ENCODE measurements around the gene BRD7. TPM values are rescaled to one million over a fixed set of nuclear protein-coding genes. Genes with fewer than 3 reads are reported as not detected.

The BRD7 gene
- total and polyA plus RNA-seq, 2 of the 13 experiments (the other 11 are each of a cell fraction or from before 2014, with no cell fraction given), result 82.3 to 149 TPM

- TF ChIP-seq CENPT (CRISPR knock-in tag; IDR thresholded peaks at IDR 0.05; ENCODE audit: low read depth) (no peak), ELF3 (CRISPR knock-in tag; IDR thresholded peaks at IDR 0.05) (peak; percentile 76), HOXA9 (CRISPR knock-in tag; IDR thresholded peaks at IDR 0.05; ENCODE audit: borderline replicate concordance) (0 out of 2 replicates have a peak, but pooled peaks have one; percentile 55), GATAD1 (CRISPR knock-in tag; IDR thresholded peaks at IDR 0.05) (peak; percentile 28; the same call in 1 of the 2 replicates), KDM2A (CRISPR knock-in tag; IDR thresholded peaks at IDR 0.05; ENCODE audit: borderline replicate concordance, low read depth) (peak; percentile 71; the same call in 1 of the 2 replicates), ZBTB4 (CRISPR knock-in tag; IDR thresholded peaks at IDR 0.05; ENCODE audit: borderline replicate concordance) (peak; percentile 97; the same call in 1 of the 2 replicates), ZBTB38 (CRISPR knock-in tag; IDR thresholded peaks at IDR 0.05) (peak; percentile 98), ZNF232 (CRISPR knock-in tag; IDR thresholded peaks at IDR 0.05; ENCODE audit: borderline replicate concordance) (0 out of 2 replicates have a peak, but pooled peaks have one; percentile 22), FOXP1 (IDR thresholded peaks at IDR 0.05) (no peak), FOXP1 (CRISPR knock-in tag; IDR thresholded peaks at IDR 0.05) (peak; percentile 64), NFRKB (IDR thresholded peaks at IDR 0.05) (no peak), ZNF446 (CRISPR knock-in tag; IDR thresholded peaks at IDR 0.05) (no peak), ZNF17 (CRISPR knock-in tag; IDR thresholded peaks at IDR 0.05) (no peak), ZNF562 (CRISPR knock-in tag; IDR thresholded peaks at IDR 0.05; ENCODE audit: borderline replicate concordance) (no peak), MTERF4 (CRISPR knock-in tag; IDR thresholded peaks at IDR 0.05) (no peak)
- TF ChIP-seq, protein P1, sequence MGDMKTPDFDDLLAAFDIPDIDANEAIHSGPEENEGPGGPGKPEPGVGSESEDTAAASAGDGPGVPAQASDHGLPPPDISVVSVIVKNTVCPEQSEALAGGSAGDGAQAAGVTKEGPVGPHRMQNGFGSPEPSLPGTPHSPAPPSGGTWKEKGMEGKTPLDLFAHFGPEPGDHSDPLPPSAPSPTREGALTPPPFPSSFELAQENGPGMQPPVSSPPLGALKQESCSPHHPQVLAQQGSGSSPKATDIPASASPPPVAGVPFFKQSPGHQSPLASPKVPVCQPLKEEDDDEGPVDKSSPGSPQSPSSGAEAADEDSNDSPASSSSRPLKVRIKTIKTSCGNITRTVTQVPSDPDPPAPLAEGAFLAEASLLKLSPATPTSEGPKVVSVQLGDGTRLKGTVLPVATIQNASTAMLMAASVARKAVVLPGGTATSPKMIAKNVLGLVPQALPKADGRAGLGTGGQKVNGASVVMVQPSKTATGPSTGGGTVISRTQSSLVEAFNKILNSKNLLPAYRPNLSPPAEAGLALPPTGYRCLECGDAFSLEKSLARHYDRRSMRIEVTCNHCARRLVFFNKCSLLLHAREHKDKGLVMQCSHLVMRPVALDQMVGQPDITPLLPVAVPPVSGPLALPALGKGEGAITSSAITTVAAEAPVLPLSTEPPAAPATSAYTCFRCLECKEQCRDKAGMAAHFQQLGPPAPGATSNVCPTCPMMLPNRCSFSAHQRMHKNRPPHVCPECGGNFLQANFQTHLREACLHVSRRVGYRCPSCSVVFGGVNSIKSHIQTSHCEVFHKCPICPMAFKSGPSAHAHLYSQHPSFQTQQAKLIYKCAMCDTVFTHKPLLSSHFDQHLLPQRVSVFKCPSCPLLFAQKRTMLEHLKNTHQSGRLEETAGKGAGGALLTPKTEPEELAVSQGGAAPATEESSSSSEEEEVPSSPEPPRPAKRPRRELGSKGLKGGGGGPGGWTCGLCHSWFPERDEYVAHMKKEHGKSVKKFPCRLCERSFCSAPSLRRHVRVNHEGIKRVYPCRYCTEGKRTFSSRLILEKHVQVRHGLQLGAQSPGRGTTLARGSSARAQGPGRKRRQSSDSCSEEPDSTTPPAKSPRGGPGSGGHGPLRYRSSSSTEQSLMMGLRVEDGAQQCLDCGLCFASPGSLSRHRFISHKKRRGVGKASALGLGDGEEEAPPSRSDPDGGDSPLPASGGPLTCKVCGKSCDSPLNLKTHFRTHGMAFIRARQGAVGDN (CRISPR knock-in tag; IDR thresholded peaks at IDR 0.05), result peak; percentile 87
- TF ChIP-seq, protein P2, sequence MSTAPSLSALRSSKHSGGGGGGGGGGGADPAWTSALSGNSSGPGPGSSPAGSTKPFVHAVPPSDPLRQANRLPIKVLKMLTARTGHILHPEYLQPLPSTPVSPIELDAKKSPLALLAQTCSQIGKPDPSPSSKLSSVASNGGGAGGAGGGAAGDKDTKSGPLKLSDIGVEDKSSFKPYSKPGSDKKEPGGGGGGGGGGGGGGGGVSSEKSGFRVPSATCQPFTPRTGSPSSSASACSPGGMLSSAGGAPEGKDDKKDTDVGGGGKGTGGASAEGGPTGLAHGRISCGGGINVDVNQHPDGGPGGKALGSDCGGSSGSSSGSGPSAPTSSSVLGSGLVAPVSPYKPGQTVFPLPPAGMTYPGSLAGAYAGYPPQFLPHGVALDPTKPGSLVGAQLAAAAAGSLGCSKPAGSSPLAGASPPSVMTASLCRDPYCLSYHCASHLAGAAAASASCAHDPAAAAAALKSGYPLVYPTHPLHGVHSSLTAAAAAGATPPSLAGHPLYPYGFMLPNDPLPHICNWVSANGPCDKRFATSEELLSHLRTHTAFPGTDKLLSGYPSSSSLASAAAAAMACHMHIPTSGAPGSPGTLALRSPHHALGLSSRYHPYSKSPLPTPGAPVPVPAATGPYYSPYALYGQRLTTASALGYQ (CRISPR knock-in tag; IDR thresholded peaks at IDR 0.05), result no peak
These were observed 55.0 kb downstream of the BRD7 start (continued) for GRCh38 chr16:50313596-50314478.

Measured in HepG2 (cell line).